GM23248 (cell line): Measurements from ENCODE around the gene SLC2A13. TPM values are rescaled to one million over a fixed set of nuclear protein-coding genes. Genes with fewer than 3 reads are reported as not detected.

Source experiments
- DNase-seq: peaks from one replicate; pipeline ENCODE4 v3.0.0-alpha.2; 2015
- H2AFZ ChIP-seq: fragments of 200-600 bp; sonication (generic); 2 replicates; pipeline ENCODE4 v1.6.1; 2016; ENCODE audit warnings: antibody characterized with exemption
- H3F3A ChIP-seq: fragments of 200-600 bp; sonication (generic); 2 replicates; pipeline ENCODE4 v1.6.1; 2016; ENCODE audit warnings: mild to moderate bottlenecking, antibody characterized with exemption, mixed run types; ENCODE audit not compliant: insufficient read depth
- H3K27ac ChIP-seq: fragments of 200-600 bp; sonication (generic); 2 replicates; pipeline ENCODE4 v1.5.1; 2016; ENCODE audit warnings: mild to moderate bottlenecking
- H3K27me3 ChIP-seq: fragments of 200-600 bp; sonication (generic); replicated peaks from 2 replicates; pipeline ENCODE4 v1.6.1; 2016; ENCODE audit warnings: mild to moderate bottlenecking; ENCODE audit not compliant: insufficient read depth
- H3K36me3 ChIP-seq: fragments of 200-600 bp; sonication (generic); 2 replicates; pipeline ENCODE4 v1.6.1; 2016; ENCODE audit warnings: low read depth, mild to moderate bottlenecking
- H3K4me1 ChIP-seq: fragments of 200-600 bp; sonication (generic); 2 replicates; pipeline ENCODE4 v1.6.1; 2016; ENCODE audit warnings: mild to moderate bottlenecking; ENCODE audit not compliant: insufficient read depth
- H3K4me2 ChIP-seq: fragments of 200-600 bp; sonication (generic); one replicate; pipeline ENCODE4 v1.6.1; 2016; ENCODE audit warnings: mild to moderate bottlenecking; ENCODE audit not compliant: unreplicated experiment
- H3K4me3 ChIP-seq: fragments of 200-600 bp; sonication (generic); 2 replicates; pipeline ENCODE4 v1.5.1; 2016; ENCODE audit warnings: mild to moderate bottlenecking
- H3K79me2 ChIP-seq: fragments of 200-600 bp; sonication (generic); 2 replicates; pipeline ENCODE4 v1.6.1; 2016; ENCODE audit warnings: mild to moderate bottlenecking; ENCODE audit not compliant: insufficient read depth
- H3K9ac ChIP-seq: fragments of 200-600 bp; sonication (generic); 2 replicates; pipeline ENCODE4 v1.6.1; 2016; ENCODE audit warnings: mild to moderate bottlenecking
- H3K9me2 ChIP-seq: fragments of 200-600 bp; sonication (generic); 2 replicates; pipeline ENCODE4 v1.6.1; 2016; ENCODE audit warnings: mixed run types, mild to moderate bottlenecking, moderate library complexity; ENCODE audit not compliant: insufficient read depth
- H3K9me3 ChIP-seq: fragments of 200-600 bp; sonication (generic); one replicate; pipeline ENCODE4 v1.6.1; 2017; ENCODE audit warnings: low read depth
- H4K20me1 ChIP-seq: fragments of 200-600 bp; sonication (generic); 2 replicates; pipeline ENCODE4 v1.6.0; 2016; ENCODE audit not compliant: insufficient read depth
- EZH2 ChIP-seq: fragments of 200-600 bp; sonication (generic); IDR thresholded peaks from 2 replicates; pipeline ENCODE4 v1.6.1; 2018; ENCODE audit warnings: antibody characterized with exemption, mild to moderate bottlenecking; ENCODE audit not compliant: insufficient read depth, poor library complexity, severe bottlenecking
- EZH2phosphoT487 ChIP-seq: fragments of 200-600 bp; sonication (generic); IDR thresholded peaks from 2 replicates; pipeline ENCODE4 v1.6.1; 2018; ENCODE audit warnings: antibody characterized with exemption, moderate library complexity, mild to moderate bottlenecking, low read depth; ENCODE audit not compliant: insufficient read depth
- WGBS, 2 experiments: methylation state at CpG; one replicate each; pipeline ENCODE4 v1.1.6; 2015 to 2017; ENCODE audit warnings: low lambda C conversion rate in 2 of 2, low coverage in 1 of 2; ENCODE audit errors: missing lambda C conversion rate in 2 of 2; 5-methylcytosine and 5-hydroxymethylcytosine counted together
- in situ Hi-C: fragments of 300-500 bp; cut with MboI; formaldehyde crosslinking; loops from 2 replicates; pipeline ENCODE4 v1.15.0; 2020
- polyA plus RNA-seq: library from polyadenylated mRNA; unstranded; fragments of >200 nt; fragmentation: Nextera tagmentation; extraction: Ambion mirVana; gene quantifications from 2 replicates; pipeline ENCODE4 v1.2.1, GENCODE V29; 2016
- total RNA-seq: library from RNA; depleted of rRNA; stranded (reverse); fragments of >200 nt; shearing (Covaris generic); gene quantifications from 2 replicates; pipeline ENCODE4 v1.2.3, GENCODE V29; 2014

SLC2A13 gene
- total and polyA plus RNA-seq, 2 experiments from 2014 or later: 3.3 to 9.2 TPM

DNA sequence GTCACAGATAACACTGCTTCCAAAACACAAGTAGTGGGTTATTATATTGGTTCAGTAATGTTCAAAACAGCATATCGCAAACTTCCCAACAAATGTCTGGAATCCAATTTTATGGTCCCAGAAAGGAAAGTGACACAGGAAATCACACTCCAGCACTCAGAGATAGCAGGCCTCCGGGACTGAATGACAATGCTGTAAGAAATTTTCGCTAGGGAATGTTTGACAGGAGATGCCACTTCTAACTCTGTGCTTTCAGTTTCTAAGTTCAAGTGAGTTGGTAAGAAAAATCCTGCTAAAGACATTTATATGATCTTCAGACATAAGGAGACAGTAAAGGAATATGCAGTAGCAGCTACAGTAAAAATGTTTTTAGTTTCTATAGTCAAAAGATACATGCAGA lies 93.2 kb downstream of the SLC2A13 start:
- peak overlapping the region; percentile 41 for H3K4me2 ChIP-seq
- H3K27me3 ChIP-seq: no peaks in the 10 kb centered on the region
- no peaks in the 10 kb centered on the region for H3K36me3 ChIP-seq
- no peaks in the 10 kb centered on the region for H3K9me2 ChIP-seq
- no peaks in the 10 kb centered on the region for H3K79me2 ChIP-seq
- H2AFZ ChIP-seq: peak overlapping the region; percentile 68
- no peak overlapping the region for H3K27ac ChIP-seq
- WGBS, 2 experiments: 50 to 61% methylated on average over 3 of the region's 3 CpGs
- peak; percentile 3 for DNase-seq
- no peaks in the 10 kb centered on the region for H3K4me1 ChIP-seq
- no peaks in the 10 kb centered on the region for H4K20me1 ChIP-seq
- no peaks in the 10 kb centered on the region for H3F3A ChIP-seq
- H3K4me3 ChIP-seq: 0 out of 2 replicates have a peak overlapping the region, but pooled peaks have one; percentile 9
- in situ Hi-C loops: loop anchor here (5.0 kb wide), 1 partner anchor 100 kb away; no protein-coding TSS in a partner anchor
- TF ChIP-seq EZH2phosphoT487 (no peak), EZH2 (no peak)
- H3K9ac ChIP-seq: peak overlapping the region; percentile 5; the same call in 1 of the 2 replicates
- H3K9me3 ChIP-seq: no peaks in the 10 kb centered on the region

DNA sequence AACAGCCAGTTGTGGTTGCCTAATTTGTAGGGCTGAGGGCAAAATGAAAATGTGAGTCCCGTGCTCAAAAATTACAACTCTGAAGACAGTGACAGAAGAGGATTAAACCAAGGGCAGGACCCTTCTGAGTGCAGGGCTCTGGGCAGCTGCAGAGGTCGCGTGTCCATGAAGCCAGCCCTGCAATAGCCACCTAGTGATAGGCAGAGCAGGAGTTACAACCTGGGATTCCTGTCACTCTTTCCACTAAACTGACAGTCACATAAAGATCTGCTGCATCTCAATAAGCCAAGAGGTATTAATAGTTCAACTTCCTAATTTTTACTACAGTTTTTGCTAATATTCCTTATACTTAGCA lies 94.1 kb downstream of the SLC2A13 start:
- TF ChIP-seq EZH2: no peak
- no peak for TF ChIP-seq EZH2phosphoT487
- Histone ChIP-seq H3K4me2 (peak overlapping the region; percentile 72), H2AFZ (peak overlapping the region; percentile 82), H3K9ac (no peak overlapping the region), H3K9me3 (no peaks in the 10 kb centered on the region), H3K27me3 (no peaks in the 10 kb centered on the region), H3K9me2 (no peaks in the 10 kb centered on the region), H3K27ac (no peak overlapping the region), H3K4me1 (no peaks in the 10 kb centered on the region), H4K20me1 (no peaks in the 10 kb centered on the region), H3K79me2 (no peaks in the 10 kb centered on the region), H3K4me3 (peak overlapping the region; percentile 55; the same call in 1 of the 2 replicates), H3F3A (no peaks in the 10 kb centered on the region), H3K36me3 (no peaks in the 10 kb centered on the region)
- in situ Hi-C loops: loop anchor here (5.0 kb wide), 1 partner anchor 101 kb away; no protein-coding TSS in a partner anchor
- 92 to 94% methylated on average over 3 of the region's 3 CpGs for WGBS, 2 experiments
- no peak for DNase-seq

DNA sequence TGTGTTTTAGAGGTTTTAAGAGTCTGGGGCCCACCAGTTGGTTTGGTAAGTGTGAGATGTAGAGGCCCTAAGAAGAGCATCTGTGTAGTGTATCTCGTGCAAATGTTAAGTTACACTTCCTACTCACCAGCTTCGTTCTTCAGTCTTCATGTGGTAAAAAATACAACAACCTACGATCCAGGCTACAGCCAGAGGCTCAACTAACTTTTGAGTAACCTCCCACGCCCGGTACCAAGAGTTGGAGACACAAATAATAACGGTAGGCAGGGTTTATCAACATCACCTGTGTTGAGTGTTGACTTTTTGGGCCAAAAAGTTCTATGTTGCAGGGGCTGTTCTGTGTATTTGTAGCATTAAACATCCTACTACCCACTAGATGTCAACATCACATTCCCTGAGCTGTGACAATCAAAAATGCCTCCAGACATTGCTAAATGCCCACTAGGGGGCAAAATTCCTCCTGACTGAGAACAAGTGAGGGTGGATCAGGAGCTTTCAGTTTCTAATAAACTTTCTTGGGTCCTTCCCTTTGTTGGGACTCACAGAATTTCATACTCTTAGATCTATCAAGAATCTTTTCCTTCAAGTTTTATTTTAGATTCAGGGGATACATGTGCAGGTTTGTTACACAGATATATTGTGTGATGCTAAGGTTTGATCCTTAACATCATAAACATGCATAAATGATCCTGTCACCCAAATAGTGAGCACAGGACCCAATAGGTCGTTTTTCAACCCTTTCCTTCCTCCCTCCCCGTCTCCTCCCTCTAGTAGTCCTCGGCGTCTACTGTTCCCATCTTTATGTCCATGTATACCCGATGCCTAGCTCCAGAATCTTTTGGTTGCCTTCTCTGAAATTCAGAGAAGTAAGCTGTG lies 94.7 kb downstream of the SLC2A13 start:
- Histone ChIP-seq H3K9me3 (no peaks in the 10 kb centered on the region), H3F3A (no peaks in the 10 kb centered on the region), H3K36me3 (no peaks in the 10 kb centered on the region), H2AFZ (peak overlapping the region; percentile 82), H3K27ac (no peak overlapping the region), H3K27me3 (no peaks in the 10 kb centered on the region), H3K79me2 (no peaks in the 10 kb centered on the region), H3K9ac (no peak overlapping the region), H3K4me1 (no peaks in the 10 kb centered on the region), H3K4me3 (peak overlapping the region; percentile 55), H4K20me1 (no peaks in the 10 kb centered on the region), H3K9me2 (no peaks in the 10 kb centered on the region), H3K4me2 (peak overlapping the region; percentile 72)
- 67 to 69% methylated on average over 11 of the region's 11 CpGs for WGBS, 2 experiments
- DNase-seq: peak; percentile 84
- no peak for TF ChIP-seq EZH2
- no peak for TF ChIP-seq EZH2phosphoT487
- in situ Hi-C loops: loop anchor here (5.0 kb wide), 1 partner anchor 101 kb away; no protein-coding TSS in a partner anchor

DNA sequence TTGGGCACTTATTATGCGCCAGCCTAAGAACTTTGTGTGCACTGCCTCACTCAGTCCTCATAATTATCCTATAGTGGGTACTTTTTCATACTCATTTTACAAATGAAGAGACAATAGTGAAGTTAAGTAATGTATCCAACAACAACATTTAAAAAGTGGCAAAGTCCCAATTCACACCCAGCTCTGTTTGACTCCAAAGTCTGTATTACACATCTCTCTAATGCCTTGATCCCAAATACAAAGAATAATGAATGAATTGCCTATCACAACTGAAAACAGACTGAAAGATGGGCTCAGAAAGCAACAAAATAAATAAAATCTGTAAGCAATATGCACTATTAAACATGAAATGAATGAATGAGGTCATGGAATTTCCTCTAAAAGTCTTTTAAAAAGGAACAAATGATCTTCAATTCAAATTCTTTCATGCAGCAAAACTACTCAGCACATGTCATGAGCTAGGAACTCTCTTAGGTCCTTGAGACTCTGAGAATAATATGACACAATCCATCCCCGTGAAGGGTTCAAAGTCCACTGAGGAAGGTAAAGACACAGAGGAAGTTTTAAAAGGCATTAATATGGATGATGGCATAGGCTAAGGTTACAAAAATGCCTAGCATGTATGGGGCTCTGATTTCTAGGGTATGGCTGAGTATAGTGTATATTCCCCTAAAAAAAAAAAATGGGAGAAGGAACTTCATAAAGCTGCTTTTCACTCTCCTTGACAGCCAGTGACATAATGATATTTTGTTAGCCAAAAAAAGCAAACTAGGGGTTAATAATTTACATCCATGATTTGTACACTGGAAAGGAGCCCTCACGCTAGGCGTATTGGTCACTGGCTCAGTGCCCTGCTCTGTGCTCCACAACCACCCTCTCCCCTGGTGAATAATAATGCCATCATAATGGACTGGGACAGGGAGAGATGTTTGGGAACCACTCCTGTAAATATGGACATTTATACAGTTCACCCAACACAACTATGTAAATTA lies 103.4 kb downstream of the SLC2A13 start:
- Histone ChIP-seq H3K9me2 (no peaks in the 10 kb centered on the region), H3K4me1 (no peaks in the 10 kb centered on the region), H2AFZ (no peak overlapping the region), H3F3A (no peaks in the 10 kb centered on the region), H3K4me3 (no peak overlapping the region), H3K9ac (no peak overlapping the region), H4K20me1 (no peaks in the 10 kb centered on the region), H3K27ac (no peak overlapping the region), H3K79me2 (no peaks in the 10 kb centered on the region), H3K9me3 (no peaks in the 10 kb centered on the region), H3K27me3 (no peaks in the 10 kb centered on the region), H3K36me3 (no peaks in the 10 kb centered on the region), H3K4me2 (no peak overlapping the region)
- WGBS, 2 experiments: 60 to 62% methylated on average over 4 of the region's 4 CpGs
- peak; percentile 29 for DNase-seq
- in situ Hi-C loops: no loop called here
- TF ChIP-seq EZH2: no peak
- TF ChIP-seq EZH2phosphoT487: no peak
